Ishikawa (cell line): ENCODE data around the gene TP53I13.

Experiments
- CEBPB ChIP-seq: IDR thresholded peaks from 2 replicates; pipeline ENCODE4 v1.6.1; 2012
- EGR1 ChIP-seq: IDR thresholded peaks from 2 replicates; pipeline ENCODE4 v1.6.1; 2012
- EP300 ChIP-seq: IDR thresholded peaks from 2 replicates; pipeline ENCODE4 v1.6.1; 2012; ENCODE audit warnings: borderline replicate concordance
- FOXM1 ChIP-seq: IDR thresholded peaks from 2 replicates; pipeline ENCODE4 v1.6.1; 2012; ENCODE audit warnings: low read depth, borderline replicate concordance
- NFIC ChIP-seq: IDR thresholded peaks from 2 replicates; pipeline ENCODE4 v1.6.1; 2012
- TAF1 ChIP-seq: IDR thresholded peaks from 2 replicates; pipeline ENCODE4 v1.6.1; 2012; ENCODE audit warnings: low read depth, mild to moderate bottlenecking
- TCF12 ChIP-seq: IDR thresholded peaks from 2 replicates; pipeline ENCODE4 v1.6.1; 2012; ENCODE audit warnings: low read depth
- YY1 ChIP-seq: IDR thresholded peaks from 2 replicates; pipeline ENCODE4 v1.6.1; 2012; ENCODE audit warnings: low read depth
- TF ChIP-seq, protein P1 (sequence below): IDR thresholded peaks from 2 replicates; pipeline ENCODE4 v1.6.1; 2012

- TF ChIP-seq TAF1 (peak; percentile 65; the same call in 1 of the 2 replicates), EGR1 (peak; percentile 41), NFIC (no peak; the same call in 1 of the 2 replicates), CEBPB (no peak), YY1 (no peak), TCF12 (peak; percentile 19; the same call in 1 of the 2 replicates), FOXM1 (no peak), EP300 (no peak; the same call in 1 of the 2 replicates)
- TF ChIP-seq, protein P1, sequence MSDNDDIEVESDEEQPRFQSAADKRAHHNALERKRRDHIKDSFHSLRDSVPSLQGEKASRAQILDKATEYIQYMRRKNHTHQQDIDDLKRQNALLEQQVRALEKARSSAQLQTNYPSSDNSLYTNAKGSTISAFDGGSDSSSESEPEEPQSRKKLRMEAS = no peak; the same call in 1 of the 2 replicates
These were observed at the start of gene TP53I13 for GRCh38 chr17:29568331-29569244.
